AG04449 (cell line): Measurements from ENCODE around the gene GREB1L.
"Not testable (repeated sequence)": the region's sequence is repeated elsewhere in the genome, so short reads cannot be mapped to it uniquely, and the experiment has no call there.

Source experiments
- CTCF ChIA-PET: fragments of 350-600 bp; formaldehyde crosslinking; extraction: SDS; loops from one replicate; lab custom pipeline; 2021; ENCODE audit warnings: antibody characterized with exemption; lab: Yijun Ruan, JAX
- POLR2A ChIA-PET: fragments of 400-600, 350-600 bp; formaldehyde crosslinking; extraction: SDS; loops from one replicate; lab custom pipeline; 2020; ENCODE audit warnings: antibody characterized with exemption, inconsistent platforms; lab: Yijun Ruan, JAX
- DNase-seq: peaks from one replicate; pipeline ENCODE4 v3.0.0-alpha.2; 2010; ENCODE audit warnings: low read depth, low spot score
- H3K4me3 ChIP-seq: 2 replicates; pipeline ENCODE4 v1.5.1; 2011; ENCODE audit warnings: low read depth, mild to moderate bottlenecking, control low read depth, low read length
- CTCF ChIP-seq: IDR thresholded peaks from one replicate; pipeline ENCODE4 v1.5.1; 2011; ENCODE audit warnings: mild to moderate bottlenecking, moderate library complexity, low read length, control low read depth, inconsistent platforms; ENCODE audit not compliant: insufficient read depth; ENCODE audit errors: missing control alignments

The GREB1L gene

DNA sequence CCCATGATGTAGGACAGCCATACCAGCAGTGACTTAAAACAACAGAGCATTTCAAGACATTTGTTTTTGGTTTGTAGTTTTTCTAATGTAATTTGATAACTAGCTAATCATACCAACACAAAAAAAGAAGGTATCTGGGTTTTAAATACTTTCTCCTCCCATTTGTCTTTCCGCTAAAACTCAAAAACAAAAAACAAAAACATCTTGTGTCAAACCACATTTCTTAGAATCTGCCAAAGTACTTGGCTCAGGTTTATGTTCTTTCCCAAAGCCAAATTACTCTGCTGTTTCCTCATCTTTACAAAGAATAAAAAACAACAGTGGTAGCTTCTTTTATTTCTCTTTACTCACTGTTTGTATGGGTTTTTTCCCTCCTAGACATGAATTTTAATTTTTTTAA is 71.5 kb downstream of the GREB1L start:
- H3K4me3 ChIP-seq, result no peak overlapping the region
- no peak for TF ChIP-seq CTCF
- POLR2A ChIA-PET, result no interaction called here
- CTCF ChIA-PET, result interaction anchor here (1.0 kb wide), 1 partner anchor 122 kb away, joined by 3 read pairs; no protein-coding TSS in a partner anchor
- DNase-seq, result no peak

GRCh38 chr18:21314724-21315123 is 72.7 kb downstream of the GREB1L start:
- POLR2A ChIA-PET, result no interaction called here
- CTCF ChIA-PET, result no interaction called here
- H3K4me3 ChIP-seq, result no peak overlapping the region
- TF ChIP-seq CTCF, result no peak
- DNase-seq, result no peak

GRCh38 chr18:21315126-21315525 is 73.1 kb downstream of the GREB1L start:
- H3K4me3 ChIP-seq, CTCF ChIA-PET, POLR2A ChIA-PET: not testable (repeated sequence)

GRCh38 chr18:21315741-21316197 is 73.7 kb downstream of the GREB1L start:
- no peak overlapping the region for H3K4me3 ChIP-seq
- ChIA-PET POLR2A (no interaction called here), CTCF (no interaction called here)
- no peak for TF ChIP-seq CTCF
- no peak for DNase-seq

More at GRCh38 chr18:21315126-21315525, 73.1 kb downstream of the GREB1L start:
- not testable (repeated sequence) for DNase-seq

DNA sequence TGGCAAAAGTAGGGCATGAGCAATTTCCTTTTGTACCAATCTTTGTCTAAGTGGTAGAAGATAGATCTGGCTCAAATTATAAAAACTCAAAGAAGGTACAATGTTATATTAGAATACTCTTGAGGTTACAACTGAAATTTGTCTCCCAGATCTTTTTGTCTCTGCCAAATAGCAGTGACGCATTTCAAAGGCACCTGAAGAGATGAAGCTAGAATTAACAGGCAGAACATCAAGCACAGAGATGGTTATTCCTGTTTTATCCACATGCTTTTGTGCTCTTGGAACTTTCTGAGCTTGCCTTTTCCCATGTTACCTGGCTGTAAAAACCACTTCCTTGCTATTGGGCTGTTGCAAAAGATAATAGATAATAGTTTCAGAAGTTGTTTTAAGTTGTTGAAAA is 74.3 kb downstream of the GREB1L start:
- CTCF ChIA-PET, result no interaction called here
- POLR2A ChIA-PET, result no interaction called here
- TF ChIP-seq CTCF, result no peak
- H3K4me3 ChIP-seq, result no peak overlapping the region
- DNase-seq, result no peak

- TF ChIP-seq CTCF, result no peak
- DNase-seq, result no peak
- POLR2A ChIA-PET, result no interaction called here
- CTCF ChIA-PET, result no interaction called here
- no peak overlapping the region for H3K4me3 ChIP-seq
Measured at GRCh38 chr18:21321711-21322110, 79.7 kb downstream of the GREB1L start.

DNA sequence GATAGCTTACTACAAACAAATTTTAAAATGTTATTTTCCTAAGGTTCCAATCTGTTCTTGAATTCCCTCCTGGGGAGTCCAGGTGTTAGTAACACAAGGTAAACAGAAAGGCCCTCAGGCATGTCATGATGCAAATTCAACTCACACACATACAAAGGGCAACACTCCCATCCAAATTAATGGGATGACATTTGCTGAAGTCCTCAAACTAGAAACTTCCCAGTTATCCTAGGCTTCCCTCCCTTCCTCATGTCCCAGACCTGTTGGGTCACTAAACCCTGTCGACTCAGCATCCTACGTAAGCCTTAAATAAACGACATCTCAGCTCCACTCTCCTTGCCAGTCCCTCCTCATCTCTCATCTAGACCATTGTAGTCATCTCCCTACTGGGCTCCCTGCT is 85.1 kb downstream of the GREB1L start:
- CTCF ChIA-PET, result no interaction called here
- no peak for DNase-seq
- no peak for TF ChIP-seq CTCF
- H3K4me3 ChIP-seq, result no peak overlapping the region
- POLR2A ChIA-PET, result no interaction called here
